Caco-2 (cell line): ENCODE results near the gene SMDT1. TPM values are rescaled to one million over a fixed set of nuclear protein-coding genes. Genes with fewer than 3 reads are reported as not detected.

Experiments
- BruUV-seq: library from RNA; stranded (reverse); fragments of 400-500 nt; replicated peaks from 2 replicates; lab custom pipeline; 2021; lab: Mats Ljungman, UMichigan
- CTCF ChIA-PET: fragments of 300-600 bp; sonication (Branson Sonifier 250); formaldehyde crosslinking; loops from one replicate; lab custom pipeline; 2022; ENCODE audit warnings: antibody characterized with exemption; lab: Charles Lee
- POLR2A ChIA-PET: fragments of 300-600 bp; sonication (Branson Sonifier 250); formaldehyde crosslinking; loops from one replicate; lab custom pipeline; 2022; ENCODE audit warnings: antibody characterized with exemption; lab: Charles Lee
- DNase-seq, 2 experiments: peaks; one replicate each; pipeline versions ENCODE4 v3.0.0 to v3.0.0-alpha.2; 2020 to 2022
- H3K27me3 ChIP-seq: replicated peaks from 2 replicates; pipeline ENCODE4 v1.6.0; 2011; ENCODE audit warnings: low read length; ENCODE audit not compliant: control insufficient read depth, insufficient read depth
- H3K36me3 ChIP-seq: 2 replicates; pipeline ENCODE4 v1.5.1; 2011; ENCODE audit warnings: low read length; ENCODE audit not compliant: control insufficient read depth, insufficient read depth
- H3K4me1 ChIP-seq: fragments of 250-450 bp; sonication (Bioruptor Pico); 2 replicates; pipeline ENCODE4 v1.5.1; 2020; ENCODE audit warnings: mild to moderate bottlenecking
- H3K4me3 ChIP-seq: 2 replicates; pipeline ENCODE4 v1.5.1; 2011; ENCODE audit warnings: low read depth, mild to moderate bottlenecking, control low read depth, low read length
- H3K9me3 ChIP-seq: fragments of 250-450 bp; sonication (Bioruptor Pico); 2 replicates; pipeline ENCODE4 v1.5.1; 2020; ENCODE audit warnings: mild to moderate bottlenecking, moderate library complexity
- H3K27ac Mint-ChIP-seq: one replicate; pipeline ENCODE4 v1.8.0; 2022; ENCODE audit warnings: mixed read lengths; ENCODE audit not compliant: unreplicated experiment
- H3K27me3 Mint-ChIP-seq: one replicate; pipeline ENCODE4 v1.8.0; 2022; ENCODE audit warnings: mixed read lengths; ENCODE audit not compliant: insufficient read depth, unreplicated experiment
- H3K36me3 Mint-ChIP-seq: one replicate; pipeline ENCODE4 v1.8.0; 2022; ENCODE audit warnings: mild to moderate bottlenecking, mixed read lengths; ENCODE audit not compliant: insufficient read depth, unreplicated experiment
- H3K4me1 Mint-ChIP-seq: one replicate; pipeline ENCODE4 v1.8.0; 2022; ENCODE audit warnings: low read depth, mixed read lengths; ENCODE audit not compliant: unreplicated experiment
- H3K4me3 Mint-ChIP-seq: one replicate; pipeline ENCODE4 v1.8.0; 2022; ENCODE audit warnings: mild to moderate bottlenecking, moderate library complexity, mixed read lengths; ENCODE audit not compliant: unreplicated experiment
- H3K9me3 Mint-ChIP-seq: one replicate; pipeline ENCODE4 v1.8.0; 2022; ENCODE audit warnings: mixed read lengths; ENCODE audit not compliant: unreplicated experiment
- intact Hi-C: fragments of 100-400 bp; cut with micrococcal nuclease; formaldehyde crosslinking; loops from one replicate; pipeline ENCODE4 v1.10.0; 2022; ENCODE audit not compliant: unreplicated experiment
- total RNA-seq: library from RNA; stranded (reverse); gene quantifications from 2 replicates; pipeline ENCODE4 v1.2.3, GENCODE V29; 2022
- TF ChIP-seq, protein P1 (sequence below), 2 experiments: fragments of 200-600 bp in 1 of 2; IDR thresholded peaks; 1 replicate in 1 of 2; 2 replicates in 1 of 2; pipeline versions ENCODE4 v1.5.1 to v1.8.0; 2011 to 2022; ENCODE audit warnings: antibody characterized with exemption in 1 of 2, control low read depth in 1 of 2, inconsistent platforms in 1 of 2, low read depth in 1 of 2, low read length in 1 of 2, mild to moderate bottlenecking in 1 of 2, moderate library complexity in 1 of 2; ENCODE audit not compliant: insufficient read depth in 1 of 2, severe bottlenecking in 1 of 2, unreplicated experiment in 1 of 2

Gene SMDT1
- total RNA-seq, 1 experiment from 2014 or later = 68.6 TPM

DNA sequence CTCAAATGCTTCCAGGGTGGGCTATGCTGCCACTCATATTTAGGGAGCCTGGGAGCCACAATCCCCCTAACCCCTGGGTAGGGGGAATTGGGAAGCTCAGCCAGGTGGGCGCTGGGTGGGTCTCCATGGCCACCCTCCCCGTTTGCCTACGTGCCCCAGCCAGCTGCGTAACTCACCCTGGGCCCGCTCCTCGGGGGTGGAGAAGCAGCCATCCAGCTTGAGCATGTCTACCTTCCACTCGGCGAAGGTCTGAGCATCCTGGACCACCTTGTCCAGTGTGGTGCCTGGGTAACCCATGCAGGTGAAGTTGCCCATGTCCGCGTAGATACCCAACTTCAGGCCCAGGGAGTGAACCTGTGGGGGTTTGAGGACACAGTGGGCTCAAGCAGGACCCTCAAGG is 12.6 kb upstream of the SMDT1 start:
- ChIA-PET CTCF (no interaction called here), POLR2A (no interaction called here)
- Mint-ChIP-seq H3K27me3 (no peaks in the 10 kb centered on the region), H3K9me3 (no peaks in the 10 kb centered on the region), H3K4me1 (no peaks in the 10 kb centered on the region), H3K4me3 (no peak overlapping the region), H3K36me3 (peaks cover 14% of the 10 kb centered on the region), H3K27ac (peak overlapping the region; percentile 9)
- no peaks in the 10 kb centered on the region; the same call in 1 of the 2 replicates for H3K36me3 ChIP-seq
- no peaks in the 10 kb centered on the region for H3K27me3 ChIP-seq
- TF ChIP-seq, protein P1, sequence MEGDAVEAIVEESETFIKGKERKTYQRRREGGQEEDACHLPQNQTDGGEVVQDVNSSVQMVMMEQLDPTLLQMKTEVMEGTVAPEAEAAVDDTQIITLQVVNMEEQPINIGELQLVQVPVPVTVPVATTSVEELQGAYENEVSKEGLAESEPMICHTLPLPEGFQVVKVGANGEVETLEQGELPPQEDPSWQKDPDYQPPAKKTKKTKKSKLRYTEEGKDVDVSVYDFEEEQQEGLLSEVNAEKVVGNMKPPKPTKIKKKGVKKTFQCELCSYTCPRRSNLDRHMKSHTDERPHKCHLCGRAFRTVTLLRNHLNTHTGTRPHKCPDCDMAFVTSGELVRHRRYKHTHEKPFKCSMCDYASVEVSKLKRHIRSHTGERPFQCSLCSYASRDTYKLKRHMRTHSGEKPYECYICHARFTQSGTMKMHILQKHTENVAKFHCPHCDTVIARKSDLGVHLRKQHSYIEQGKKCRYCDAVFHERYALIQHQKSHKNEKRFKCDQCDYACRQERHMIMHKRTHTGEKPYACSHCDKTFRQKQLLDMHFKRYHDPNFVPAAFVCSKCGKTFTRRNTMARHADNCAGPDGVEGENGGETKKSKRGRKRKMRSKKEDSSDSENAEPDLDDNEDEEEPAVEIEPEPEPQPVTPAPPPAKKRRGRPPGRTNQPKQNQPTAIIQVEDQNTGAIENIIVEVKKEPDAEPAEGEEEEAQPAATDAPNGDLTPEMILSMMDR (IDR thresholded peaks at IDR 0.05; ENCODE audit: insufficient read depth in 1 of 2, low read depth in 1 of 2, low read length in 1 of 2, severe bottlenecking in 1 of 2, unreplicated experiment in 1 of 2) = no peak
- intact Hi-C loops = no loop called here
- DNase-seq = no peak
- peaks cover 11% of the 10 kb centered on the region for H3K4me1 ChIP-seq
- no peak overlapping the region for H3K4me3 ChIP-seq
- no TSS peak for BruUV-seq
- H3K9me3 ChIP-seq = no peaks in the 10 kb centered on the region

DNA sequence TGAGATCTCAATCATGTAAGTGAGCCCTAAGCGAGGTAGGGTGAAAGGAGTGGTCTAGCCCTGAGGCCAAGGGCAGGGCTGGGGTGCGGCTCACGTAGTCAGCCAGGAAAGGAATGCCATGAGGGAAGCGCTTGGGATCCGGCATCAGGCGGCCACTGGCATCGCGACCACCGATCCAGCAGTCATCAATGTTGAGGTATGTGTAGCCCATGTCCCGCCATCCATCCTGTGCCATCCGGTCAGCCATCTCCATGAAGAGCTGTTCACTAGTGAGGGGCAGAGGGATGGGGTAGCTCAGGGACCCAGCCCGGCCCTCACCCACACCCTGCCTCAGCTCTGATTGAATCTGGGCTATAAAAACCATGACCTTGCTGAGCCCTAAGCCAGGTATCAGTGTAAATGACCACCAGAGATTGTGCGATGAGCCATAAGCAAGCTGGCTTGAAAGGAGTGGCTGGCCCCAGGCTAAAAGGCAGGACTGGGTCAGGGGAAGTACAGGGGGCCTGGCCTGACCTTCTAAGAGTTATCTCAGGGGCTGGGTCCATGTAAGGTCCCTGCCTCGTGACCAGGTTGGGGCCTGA is 11.7 kb upstream of the SMDT1 start:
- H3K27me3 Mint-ChIP-seq = no peaks in the 10 kb centered on the region
- no peak overlapping the region for H3K4me3 Mint-ChIP-seq
- no peaks in the 10 kb centered on the region for H3K9me3 Mint-ChIP-seq
- intact Hi-C loops = no loop called here
- peaks cover 12% of the 10 kb centered on the region for H3K36me3 Mint-ChIP-seq
- H3K4me1 Mint-ChIP-seq = no peaks in the 10 kb centered on the region
- no peak overlapping the region for H3K4me3 ChIP-seq
- TF ChIP-seq, protein P1 (IDR thresholded peaks at IDR 0.05; ENCODE audit: insufficient read depth in 1 of 2, low read depth in 1 of 2, low read length in 1 of 2, severe bottlenecking in 1 of 2, unreplicated experiment in 1 of 2) = no peak
- H3K27me3 ChIP-seq = no peaks in the 10 kb centered on the region
- no peaks in the 10 kb centered on the region; the same call in 1 of the 2 replicates for H3K36me3 ChIP-seq
- peaks cover 11% of the 10 kb centered on the region for H3K4me1 ChIP-seq
- BruUV-seq = no TSS peak
- peak overlapping the region; percentile 9 for H3K27ac Mint-ChIP-seq
- DNase-seq = no peak
- ChIA-PET CTCF (no interaction called here), POLR2A (no interaction called here)
- no peaks in the 10 kb centered on the region for H3K9me3 ChIP-seq

DNA sequence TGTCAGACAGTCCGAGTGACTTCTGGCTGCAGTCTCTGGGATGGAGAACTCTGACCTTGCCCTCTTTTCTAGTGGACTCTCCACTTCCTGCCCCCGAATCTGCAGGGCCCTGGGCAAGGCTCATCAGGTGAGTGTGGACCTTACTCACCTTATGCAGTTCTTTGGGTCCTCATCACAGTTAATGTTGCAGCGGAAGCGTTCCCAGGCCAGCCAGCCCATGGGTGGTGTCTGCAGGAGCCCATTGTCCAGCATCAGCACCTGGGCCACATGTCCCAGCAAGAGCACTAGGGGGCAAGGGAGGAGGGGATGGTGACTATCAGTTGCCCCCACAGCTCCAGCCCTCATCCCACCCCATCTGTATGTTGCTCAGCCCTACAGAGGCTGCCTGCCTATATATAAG is 11.2 kb upstream of the SMDT1 start:
- POLR2A ChIA-PET = no interaction called here
- Histone ChIP-seq H3K4me3 (no peak overlapping the region), H3K36me3 (no peaks in the 10 kb centered on the region; the same call in 1 of the 2 replicates), H3K27me3 (no peaks in the 10 kb centered on the region), H3K9me3 (no peaks in the 10 kb centered on the region), H3K4me1 (peaks cover 15% of the 10 kb centered on the region)
- H3K9me3 Mint-ChIP-seq = no peaks in the 10 kb centered on the region
- H3K36me3 Mint-ChIP-seq = peaks cover 7% of the 10 kb centered on the region
- no TSS peak for BruUV-seq
- no peak overlapping the region for H3K4me3 Mint-ChIP-seq
- TF ChIP-seq, protein P1 (IDR thresholded peaks at IDR 0.05; ENCODE audit: insufficient read depth in 1 of 2, low read depth in 1 of 2, low read length in 1 of 2, severe bottlenecking in 1 of 2, unreplicated experiment in 1 of 2) = no peak
- H3K27ac Mint-ChIP-seq = no peak overlapping the region
- no peaks in the 10 kb centered on the region for H3K4me1 Mint-ChIP-seq
- no peaks in the 10 kb centered on the region for H3K27me3 Mint-ChIP-seq
- CTCF ChIA-PET = no interaction called here
- intact Hi-C loops = no loop called here
- DNase-seq = no peak
